OCI-LY1 (cell line): Measurements from ENCODE around the gene DMRT2.

ENCODE experiments used
- H2AFZ ChIP-seq: fragments of 200-600 bp; sonication (generic), shearing (Covaris generic); 2 replicates; pipeline ENCODE4 v1.6.0; 2014; ENCODE audit warnings: antibody characterized with exemption, mild to moderate bottlenecking, low read length
- H3F3A ChIP-seq: fragments of 200-600 bp; sonication (generic), shearing (Covaris generic); 2 replicates; pipeline ENCODE4 v1.6.0; 2014; ENCODE audit warnings: mild to moderate bottlenecking, antibody characterized with exemption, low read length, moderate library complexity; ENCODE audit not compliant: insufficient read depth
- H3K27ac ChIP-seq: fragments of 200-600 bp; sonication (generic); 2 replicates; pipeline ENCODE4 v1.5.1; 2014; ENCODE audit warnings: low read length, mixed run types, mild to moderate bottlenecking, low read depth; ENCODE audit not compliant: poor library complexity, severe bottlenecking
- H3K27me3 ChIP-seq: fragments of 200-600 bp; sonication (generic); 2 replicates; pipeline ENCODE4 v1.6.0; 2014; ENCODE audit warnings: antibody characterized with exemption, mild to moderate bottlenecking, low read length, moderate library complexity; ENCODE audit not compliant: insufficient read depth
- H3K36me3 ChIP-seq: fragments of 200-600 bp; sonication (generic); 2 replicates; pipeline ENCODE4 v1.6.1; 2014; ENCODE audit warnings: mild to moderate bottlenecking, antibody characterized with exemption, low read length, moderate library complexity, mixed read lengths; ENCODE audit not compliant: insufficient read depth
- H3K4me1 ChIP-seq: fragments of 200-600 bp; sonication (generic); 2 replicates; pipeline ENCODE4 v1.5.1; 2014; ENCODE audit warnings: mild to moderate bottlenecking, low read length, moderate library complexity; ENCODE audit not compliant: insufficient read depth, severe bottlenecking
- H3K4me2 ChIP-seq: fragments of 200-600 bp; sonication (generic), shearing (Covaris generic); 2 replicates; pipeline ENCODE4 v1.6.1; 2014; ENCODE audit warnings: low read length
- H3K4me3 ChIP-seq: fragments of 200-600 bp; sonication (generic); 2 replicates; pipeline ENCODE4 v1.5.1; 2014; ENCODE audit warnings: low read length, low read depth, mild to moderate bottlenecking, mixed read lengths; ENCODE audit not compliant: poor library complexity, severe bottlenecking
- H3K79me2 ChIP-seq: fragments of 200-600 bp; shearing (Covaris generic); 2 replicates; pipeline ENCODE4 v1.6.1; 2016; ENCODE audit warnings: mixed run types, low read length, mixed read lengths; ENCODE audit not compliant: insufficient read depth
- H3K9ac ChIP-seq: fragments of 200-600 bp; sonication (generic), shearing (Covaris generic); 2 replicates; pipeline ENCODE4 v1.6.1; 2014; ENCODE audit warnings: mild to moderate bottlenecking, low read length, mixed read lengths
- H3K9me2 ChIP-seq: fragments of 200-600 bp; sonication (generic), shearing (Covaris generic); 2 replicates; pipeline ENCODE4 v1.6.1; 2014; ENCODE audit warnings: low read depth, mild to moderate bottlenecking, low read length, mixed read lengths
- H3K9me3 ChIP-seq: fragments of 200-600 bp; shearing (Covaris generic); 2 replicates; pipeline ENCODE4 v1.6.1; 2014; ENCODE audit warnings: low read length, mixed read lengths
- H4K20me1 ChIP-seq: fragments of 200-600 bp; sonication (generic), shearing (Covaris generic); 2 replicates; pipeline ENCODE4 v1.6.0; 2016; ENCODE audit warnings: mild to moderate bottlenecking, low read length; ENCODE audit not compliant: insufficient read depth
- EZH2 ChIP-seq: fragments of 200-600 bp; sonication (generic), shearing (Covaris generic); IDR thresholded peaks from 2 replicates; pipeline ENCODE4 v1.8.0; 2017; ENCODE audit warnings: borderline replicate concordance, mixed run types, mild to moderate bottlenecking, antibody characterized with exemption, low read length, moderate library complexity, mixed read lengths
- TF ChIP-seq, protein P1 (sequence below): fragments of 200-600 bp; sonication (generic), shearing (Covaris generic); IDR thresholded peaks from 2 replicates; pipeline ENCODE4 v1.5.1; 2017; ENCODE audit warnings: mild to moderate bottlenecking, antibody characterized with exemption, low read length, moderate library complexity, mixed read lengths

DMRT2 gene

DNA sequence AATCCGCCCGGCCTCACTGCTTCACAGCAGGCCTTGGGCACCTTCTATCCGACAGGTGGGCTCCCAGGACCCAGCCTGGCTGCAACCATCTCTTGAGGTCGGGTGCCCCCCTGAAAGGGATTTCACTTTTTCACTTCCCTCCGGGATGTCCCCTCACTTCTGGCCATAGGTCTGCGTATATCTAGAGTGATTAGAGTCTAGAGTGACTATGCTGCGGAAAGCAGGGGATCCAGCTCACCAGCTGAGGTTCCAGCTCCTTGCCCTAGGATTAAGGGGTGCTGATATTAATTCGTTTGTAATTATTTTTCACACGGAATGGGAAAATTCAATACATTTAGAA, 3.1 kb downstream of the DMRT2 start:
- no peaks in the 10 kb centered on the region for H3K9me2 ChIP-seq
- H3K4me3 ChIP-seq: no peak overlapping the region
- H3K27ac ChIP-seq: no peak overlapping the region
- no peak overlapping the region for H3K9ac ChIP-seq
- no peaks in the 10 kb centered on the region for H3K27me3 ChIP-seq
- no peak overlapping the region for H2AFZ ChIP-seq
- H4K20me1 ChIP-seq: no peaks in the 10 kb centered on the region
- no peaks in the 10 kb centered on the region for H3K4me1 ChIP-seq
- H3K9me3 ChIP-seq: no peaks in the 10 kb centered on the region
- H3K79me2 ChIP-seq: no peaks in the 10 kb centered on the region
- H3K4me2 ChIP-seq: no peak overlapping the region
- TF ChIP-seq, protein P1, sequence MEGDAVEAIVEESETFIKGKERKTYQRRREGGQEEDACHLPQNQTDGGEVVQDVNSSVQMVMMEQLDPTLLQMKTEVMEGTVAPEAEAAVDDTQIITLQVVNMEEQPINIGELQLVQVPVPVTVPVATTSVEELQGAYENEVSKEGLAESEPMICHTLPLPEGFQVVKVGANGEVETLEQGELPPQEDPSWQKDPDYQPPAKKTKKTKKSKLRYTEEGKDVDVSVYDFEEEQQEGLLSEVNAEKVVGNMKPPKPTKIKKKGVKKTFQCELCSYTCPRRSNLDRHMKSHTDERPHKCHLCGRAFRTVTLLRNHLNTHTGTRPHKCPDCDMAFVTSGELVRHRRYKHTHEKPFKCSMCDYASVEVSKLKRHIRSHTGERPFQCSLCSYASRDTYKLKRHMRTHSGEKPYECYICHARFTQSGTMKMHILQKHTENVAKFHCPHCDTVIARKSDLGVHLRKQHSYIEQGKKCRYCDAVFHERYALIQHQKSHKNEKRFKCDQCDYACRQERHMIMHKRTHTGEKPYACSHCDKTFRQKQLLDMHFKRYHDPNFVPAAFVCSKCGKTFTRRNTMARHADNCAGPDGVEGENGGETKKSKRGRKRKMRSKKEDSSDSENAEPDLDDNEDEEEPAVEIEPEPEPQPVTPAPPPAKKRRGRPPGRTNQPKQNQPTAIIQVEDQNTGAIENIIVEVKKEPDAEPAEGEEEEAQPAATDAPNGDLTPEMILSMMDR: no peak
- TF ChIP-seq EZH2: no peak
- no peaks in the 10 kb centered on the region for H3K36me3 ChIP-seq
- H3F3A ChIP-seq: no peaks in the 10 kb centered on the region

DNA sequence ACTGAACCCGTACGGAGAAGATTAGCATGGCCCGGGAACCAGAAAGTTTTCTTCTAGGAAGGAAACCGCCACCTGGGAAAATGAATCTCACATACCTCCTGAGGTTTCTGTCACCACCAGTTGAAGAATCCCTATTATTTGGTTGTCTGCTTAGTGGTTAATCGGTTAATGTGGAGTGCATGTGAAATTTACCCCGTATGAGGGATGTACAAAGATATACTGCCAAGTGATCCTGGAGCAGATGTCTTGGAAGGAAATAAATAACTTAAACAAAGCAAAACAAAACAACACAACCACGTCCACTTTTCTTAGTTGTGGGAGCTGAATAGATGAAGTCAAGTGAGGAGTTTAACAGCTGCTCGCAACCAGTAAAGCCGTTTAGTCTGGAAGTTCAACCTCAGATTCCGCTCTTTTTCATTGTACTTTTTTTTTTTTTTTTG, 3.8 kb downstream of the DMRT2 start:
- no peak overlapping the region for H2AFZ ChIP-seq
- no peaks in the 10 kb centered on the region for H3K79me2 ChIP-seq
- H3K36me3 ChIP-seq: no peaks in the 10 kb centered on the region
- H3K4me1 ChIP-seq: no peaks in the 10 kb centered on the region
- H3K27ac ChIP-seq: no peak overlapping the region
- H3K9ac ChIP-seq: no peak overlapping the region
- no peaks in the 10 kb centered on the region for H3K9me3 ChIP-seq
- no peak overlapping the region for H3K4me2 ChIP-seq
- TF ChIP-seq, protein P1: no peak
- TF ChIP-seq EZH2: no peak
- no peaks in the 10 kb centered on the region for H3K9me2 ChIP-seq
- no peak overlapping the region for H3K4me3 ChIP-seq
- no peaks in the 10 kb centered on the region for H3K27me3 ChIP-seq
- no peaks in the 10 kb centered on the region for H4K20me1 ChIP-seq
- no peaks in the 10 kb centered on the region for H3F3A ChIP-seq

DNA sequence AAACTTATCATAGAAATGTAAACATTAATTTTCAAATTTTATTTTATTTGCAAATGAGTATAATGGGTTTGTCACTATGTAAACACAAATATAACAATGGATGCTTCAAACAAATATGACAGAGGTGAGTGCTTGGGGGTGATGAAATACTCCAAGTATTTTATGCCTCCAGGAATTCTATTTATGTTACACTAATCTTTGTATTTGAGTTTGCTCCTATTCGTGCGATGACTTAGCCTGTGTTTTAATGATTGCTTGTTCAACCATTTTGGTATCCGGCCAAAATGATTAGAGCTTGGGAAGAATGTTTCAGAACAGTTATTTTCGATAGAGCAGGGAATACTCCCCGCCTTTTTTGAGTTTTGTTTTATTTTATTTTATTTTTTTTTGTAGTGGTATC, 5.0 kb downstream of the DMRT2 start:
- Histone ChIP-seq H4K20me1 (no peaks in the 10 kb centered on the region), H3K9me3 (no peaks in the 10 kb centered on the region)

More for the DNA sequence above, 5.0 kb downstream of the DMRT2 start:
- Histone ChIP-seq H3K27ac (no peak overlapping the region), H3F3A (no peaks in the 10 kb centered on the region), H2AFZ (no peak overlapping the region), H3K4me2 (no peak overlapping the region), H3K36me3 (no peaks in the 10 kb centered on the region), H3K4me1 (no peaks in the 10 kb centered on the region), H3K4me3 (no peak overlapping the region), H3K9me2 (no peaks in the 10 kb centered on the region), H3K27me3 (no peaks in the 10 kb centered on the region), H3K9ac (no peak overlapping the region), H3K79me2 (no peaks in the 10 kb centered on the region)
- TF ChIP-seq EZH2: no peak
- TF ChIP-seq, protein P1: no peak
